Neuronal stem cell (in vitro differentiated cells): Measurements from ENCODE around the gene ZWILCH.
A peak's percentile ranks its signal among the peaks of the same experiment; 100 is the strongest.
"Not testable (repeated sequence)": the region's sequence is repeated elsewhere in the genome, so short reads cannot be mapped to it uniquely, and the experiment has no call there.

Experiments
- DNase-seq: peaks from one replicate; pipeline ENCODE4 v3.0.0-alpha.2; 2013; ENCODE audit warnings: low spot score
- H2AFZ ChIP-seq: one replicate; pipeline ENCODE4 v1.6.1; 2013; ENCODE audit warnings: mild to moderate bottlenecking, low read length, inconsistent platforms
- H2AK5ac ChIP-seq: 2 replicates; pipeline ENCODE4 v1.6.1; 2013; ENCODE audit warnings: low read depth, mild to moderate bottlenecking, inconsistent platforms, low read length, moderate library complexity, mixed read lengths
- H2BK120ac ChIP-seq: 2 replicates; pipeline ENCODE4 v1.6.1; 2013; ENCODE audit warnings: low read depth, mild to moderate bottlenecking, inconsistent platforms, low read length, moderate library complexity, mixed read lengths
- H2BK12ac ChIP-seq: one replicate; pipeline ENCODE4 v1.6.1; 2013; ENCODE audit warnings: low read length, inconsistent platforms
- H2BK15ac ChIP-seq: 2 replicates; pipeline ENCODE4 v1.6.1; 2013; ENCODE audit warnings: mild to moderate bottlenecking, low read length, inconsistent platforms, mixed read lengths
- H2BK5ac ChIP-seq: one replicate; pipeline ENCODE4 v1.6.1; 2013; ENCODE audit warnings: inconsistent platforms, mild to moderate bottlenecking, low read length, moderate library complexity
- H3K14ac ChIP-seq: one replicate; pipeline ENCODE4 v1.6.1; 2013; ENCODE audit warnings: low read length, inconsistent platforms
- H3K18ac ChIP-seq: 2 replicates; pipeline ENCODE4 v1.6.1; 2013; ENCODE audit warnings: low read length, inconsistent platforms
- H3K23ac ChIP-seq: 2 replicates; pipeline ENCODE4 v1.6.1; 2013; ENCODE audit warnings: low read depth, mild to moderate bottlenecking, mixed read lengths, low read length, inconsistent platforms; ENCODE audit not compliant: poor library complexity
- H3K27ac ChIP-seq: replicated peaks from 3 replicates; pipeline ENCODE4 v1.5.1; 2013; ENCODE audit warnings: low read length, inconsistent platforms
- H3K27me3 ChIP-seq, 3 experiments: 2 replicates each; pipeline ENCODE4 v1.6.1; 2013; ENCODE audit warnings: low read length in 3 of 3, mild to moderate bottlenecking in 2 of 3, inconsistent platforms in 1 of 3, low read depth in 1 of 3, mixed read lengths in 1 of 3, moderate library complexity in 1 of 3; ENCODE audit not compliant: control insufficient read depth in 3 of 3, insufficient read depth in 3 of 3
- H3K36me3 ChIP-seq, 2 donors: replicated peaks in 1 of 2; 2 replicates each; pipeline ENCODE4 v1.6.1; 2013; ENCODE audit warnings: low read length in 2 of 2; ENCODE audit not compliant: control insufficient read depth in 2 of 2, insufficient read depth in 2 of 2
- H3K4ac ChIP-seq: 2 replicates; pipeline ENCODE4 v1.6.1; 2013; ENCODE audit warnings: inconsistent platforms, mild to moderate bottlenecking, low read length, moderate library complexity
- H3K4me1 ChIP-seq, 2 donors: 1 replicate in 1 of 2; 2 replicates in 1 of 2; pipeline ENCODE4 v1.6.1; 2013; ENCODE audit warnings: low read length in 2 of 2, low read depth in 1 of 2; ENCODE audit not compliant: control insufficient read depth in 2 of 2, insufficient read depth in 1 of 2
- H3K4me2 ChIP-seq: one replicate; pipeline ENCODE4 v1.6.1; 2013; ENCODE audit warnings: mild to moderate bottlenecking, low read length, inconsistent platforms; ENCODE audit not compliant: insufficient read depth, poor library complexity, severe bottlenecking
- H3K4me3 ChIP-seq, 2 donors: 2 replicates each; pipeline ENCODE4 v1.5.1; 2013; ENCODE audit warnings: low read length in 2 of 2, mild to moderate bottlenecking in 2 of 2, inconsistent platforms in 1 of 2, moderate library complexity in 1 of 2
- H3K79me1 ChIP-seq: one replicate; pipeline ENCODE4 v1.6.1; 2013; ENCODE audit warnings: low read depth, mild to moderate bottlenecking, inconsistent platforms, low read length, moderate library complexity
- H3K9ac ChIP-seq: one replicate; pipeline ENCODE4 v1.6.1; 2013; ENCODE audit warnings: mild to moderate bottlenecking, low read depth, low read length, inconsistent platforms; ENCODE audit not compliant: poor library complexity
- H3K9me3 ChIP-seq, 2 donors: replicated peaks in 1 of 2; 2 replicates each; pipeline versions ENCODE3 to v1.6.1; 2013; ENCODE audit warnings: low read length in 2 of 2, mild to moderate bottlenecking in 2 of 2, inconsistent platforms in 1 of 2, low read depth in 1 of 2, mixed read lengths in 1 of 2, moderate library complexity in 1 of 2; ENCODE audit not compliant: control insufficient read depth in 2 of 2, insufficient read depth in 1 of 2
- H4K8ac ChIP-seq: one replicate; pipeline ENCODE4 v1.6.1; 2013; ENCODE audit warnings: low read depth, mild to moderate bottlenecking, inconsistent platforms, low read length, moderate library complexity
- H4K91ac ChIP-seq: one replicate; pipeline ENCODE4 v1.6.1; 2013; ENCODE audit warnings: low read length, low read depth, mild to moderate bottlenecking, inconsistent platforms; ENCODE audit not compliant: poor library complexity
- WGBS, 2 donors: extraction: QIAGEN DNeasy Blood & Tissue Kit; methylation state at CpG; one replicate each; pipeline ENCODE4 v1.1.7; 2013; ENCODE audit warnings: missing lambda C conversion rate in 2 of 2, mixed read lengths in 1 of 2; ENCODE audit not compliant: insufficient read length in 2 of 2, insufficient replicate concordance in 1 of 2; ENCODE audit errors: extremely low coverage in 2 of 2; 5-methylcytosine and 5-hydroxymethylcytosine counted together

ZWILCH gene

DNA sequence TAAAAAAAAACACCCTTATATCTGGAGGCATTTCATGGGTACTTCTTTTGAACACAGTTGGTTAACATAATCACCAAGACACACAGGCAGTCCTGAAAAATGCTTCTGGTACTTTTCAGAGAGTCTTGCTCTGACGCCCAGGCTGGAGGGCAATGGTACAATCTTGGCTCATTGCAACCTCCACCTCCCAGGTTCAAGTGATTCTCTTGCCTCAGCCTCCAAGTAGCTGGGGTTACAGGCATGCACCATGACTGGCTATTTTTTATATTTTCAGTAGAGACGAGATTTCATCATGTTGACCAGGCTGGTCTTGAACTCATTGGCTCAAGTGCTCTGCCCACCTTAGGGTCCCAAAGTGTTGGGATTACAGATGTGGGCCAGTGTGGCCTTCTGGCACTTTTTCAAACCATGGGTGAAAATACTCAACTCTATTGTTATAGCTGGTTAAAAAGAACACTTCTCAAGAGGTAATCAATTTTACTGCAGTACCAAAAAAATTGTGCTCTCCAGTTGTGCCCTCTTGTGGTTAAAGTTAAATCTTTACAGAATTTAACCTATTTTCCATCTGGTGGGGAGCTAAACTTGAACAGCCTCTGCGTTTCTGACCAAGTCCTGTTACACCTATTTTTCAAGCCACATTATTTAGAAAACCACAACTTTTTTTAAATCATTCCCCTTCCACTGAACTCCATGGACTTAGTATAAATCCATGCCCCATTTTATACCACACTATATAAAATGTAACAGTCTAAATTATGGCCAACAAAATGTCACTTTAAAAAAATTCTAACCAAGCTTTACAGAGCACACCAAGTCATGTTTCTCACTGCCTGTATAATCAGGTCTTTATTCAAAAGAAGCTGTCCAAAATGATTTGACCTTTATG is 6.4 kb upstream of the ZWILCH start:
- Histone ChIP-seq H3K9me3 (no peaks in the 10 kb centered on the region), H3K4me3 (no peak overlapping the region), H3K79me1 (peaks cover 4% of the 10 kb centered on the region), H4K8ac (no peak overlapping the region), H3K14ac (no peak overlapping the region), H2BK120ac (no peak overlapping the region), H4K91ac (no peak overlapping the region), H2BK5ac (no peak overlapping the region), H2BK12ac (no peak overlapping the region), H3K4me1 (peaks cover 6 to 18% of the 10 kb centered on the region in 2 donors), H3K23ac (no peak overlapping the region), H3K9ac (no peak overlapping the region), H2BK15ac (no peak overlapping the region), H2AK5ac (no peak overlapping the region), H2AFZ (no peak overlapping the region), H3K18ac (no peak overlapping the region), H3K27ac (no peak overlapping the region), H3K27me3 (no peaks in the 10 kb centered on the region), H3K4ac (no peak overlapping the region), H3K4me2 (no peak overlapping the region), H3K36me3 (peaks cover 34 to 91% of the 10 kb centered on the region in 2 donors)
- no peak for DNase-seq
- no CpG with 5 or more reads among the region's 3 CpGs for WGBS, 2 donors

DNA sequence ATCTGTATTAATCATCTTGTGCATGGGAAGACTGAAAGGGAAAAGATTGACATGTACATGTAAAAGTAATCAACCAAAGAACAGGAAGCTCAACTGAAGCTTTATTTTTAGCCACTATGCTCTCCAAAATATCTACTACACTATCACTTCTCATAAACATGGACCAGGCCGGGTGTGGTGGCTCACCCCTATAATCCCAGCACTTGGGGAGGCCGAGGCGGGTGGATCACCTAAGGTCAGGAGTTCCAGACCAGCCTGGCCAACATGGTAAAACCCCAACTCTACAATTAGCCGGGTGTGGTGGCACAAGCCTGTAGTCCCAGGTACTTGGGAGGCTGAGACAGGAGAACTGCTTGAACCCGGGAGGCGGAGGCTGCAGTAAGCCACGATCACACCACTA is 4.8 kb upstream of the ZWILCH start:
- peaks cover 6 to 18% of the 10 kb centered on the region in 2 donors for H3K4me1 ChIP-seq
- WGBS, 2 donors = no CpG with 5 or more reads among the region's 7 CpGs
- H3K9ac ChIP-seq, H4K91ac ChIP-seq, H2BK120ac ChIP-seq, H3K4ac ChIP-seq, H3K27ac ChIP-seq, H3K4me3 ChIP-seq, H2BK15ac ChIP-seq, H3K9me3 ChIP-seq, H2AFZ ChIP-seq, H2BK12ac ChIP-seq, H2BK5ac ChIP-seq, H3K14ac ChIP-seq, H3K79me1 ChIP-seq, H3K23ac ChIP-seq, DNase-seq, H3K4me2 ChIP-seq, H2AK5ac ChIP-seq, H3K27me3 ChIP-seq, H4K8ac ChIP-seq, H3K18ac ChIP-seq: not testable (repeated sequence)
- peaks cover 31 to 76% of the 10 kb centered on the region in 2 donors for H3K36me3 ChIP-seq

DNA sequence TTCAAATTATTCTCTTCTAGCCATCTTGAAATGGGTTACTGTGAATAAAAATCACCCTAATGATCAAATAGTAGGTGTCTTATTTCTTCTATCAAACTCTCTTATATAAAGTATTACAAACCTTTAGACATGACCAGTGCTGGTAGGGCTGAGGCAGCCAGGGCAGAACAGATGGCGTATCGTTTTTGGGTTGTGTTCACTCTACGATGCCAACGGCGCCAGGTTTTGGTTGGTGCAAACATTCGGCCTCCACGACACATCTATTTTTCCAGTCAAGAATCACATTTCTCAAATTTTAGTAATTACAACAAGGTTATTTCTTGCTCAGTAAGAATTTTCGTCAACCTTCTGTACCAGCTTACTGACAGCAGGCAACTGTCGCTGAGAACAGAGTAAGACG is 2.6 kb upstream of the ZWILCH start:
- no peak overlapping the region for H4K91ac ChIP-seq
- no peak overlapping the region for H3K18ac ChIP-seq
- no peak overlapping the region for H2BK120ac ChIP-seq
- no peak overlapping the region for H3K14ac ChIP-seq
- no peak overlapping the region for H2BK15ac ChIP-seq
- H3K4me1 ChIP-seq = peaks cover 4 to 12% of the 10 kb centered on the region in 2 donors
- H3K4me2 ChIP-seq = no peak overlapping the region
- H3K4me3 ChIP-seq = peak overlapping the region in 1 of 2 donors; percentile 9
- no peak overlapping the region for H3K27ac ChIP-seq
- no peak overlapping the region for H3K4ac ChIP-seq
- no peaks in the 10 kb centered on the region for H3K79me1 ChIP-seq
- H2AK5ac ChIP-seq = no peak overlapping the region
- H4K8ac ChIP-seq = no peak overlapping the region
- no peak for DNase-seq
- no CpG with 5 or more reads among the region's 10 CpGs for WGBS, 2 donors
- H3K9ac ChIP-seq = no peak overlapping the region
- H2BK5ac ChIP-seq = no peak overlapping the region
- H3K9me3 ChIP-seq = no peaks in the 10 kb centered on the region
- H3K27me3 ChIP-seq = no peaks in the 10 kb centered on the region
- no peak overlapping the region for H2BK12ac ChIP-seq
- H2AFZ ChIP-seq = no peak overlapping the region
- H3K23ac ChIP-seq = no peak overlapping the region
- H3K36me3 ChIP-seq = peaks cover 31 to 61% of the 10 kb centered on the region in 2 donors

DNA sequence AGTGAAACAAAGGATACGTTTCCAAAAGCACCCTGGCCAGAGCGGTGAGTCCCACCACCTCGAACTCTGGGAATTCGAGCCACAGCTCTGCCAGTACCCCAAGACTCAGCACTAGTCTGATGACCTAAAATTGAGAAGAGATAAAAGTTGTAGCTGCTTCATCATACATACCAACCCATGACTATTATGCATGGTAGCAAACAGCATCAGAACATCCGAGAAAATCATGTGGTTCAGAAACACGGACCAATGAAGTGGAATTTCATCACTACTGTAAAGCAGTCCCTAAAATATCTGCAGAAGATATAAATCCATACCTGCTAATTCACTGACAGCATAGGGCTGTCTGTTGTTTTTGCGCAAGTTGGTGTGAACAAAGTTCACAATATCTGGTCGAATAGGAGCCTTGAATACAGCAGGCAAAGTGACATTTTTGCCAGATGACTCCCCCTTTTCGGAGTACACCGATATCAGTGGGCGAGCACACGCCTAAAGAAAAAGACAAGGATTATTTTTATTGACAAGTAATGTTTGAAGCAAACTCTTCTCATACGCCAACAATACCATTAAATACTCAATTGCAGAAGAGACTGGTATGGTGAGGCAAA is 2.0 kb upstream of the ZWILCH start:
- Histone ChIP-seq H3K4me2 (peak overlapping the region; percentile 26), H3K4me3 (peak overlapping the region in 1 of 2 donors; percentile 81), H3K4me1 (peaks cover 4 to 12% of the 10 kb centered on the region in 2 donors), H3K36me3 (peaks cover 31 to 57% of the 10 kb centered on the region in 2 donors)
- no CpG with 5 or more reads among the region's 13 CpGs for WGBS, 2 donors
- H2AFZ ChIP-seq, H3K9ac ChIP-seq, H3K18ac ChIP-seq, H2BK5ac ChIP-seq, H3K9me3 ChIP-seq, H3K14ac ChIP-seq, H2BK120ac ChIP-seq, H4K91ac ChIP-seq, H3K4ac ChIP-seq, H3K79me1 ChIP-seq, H3K27ac ChIP-seq, H2BK12ac ChIP-seq, H3K23ac ChIP-seq, H2AK5ac ChIP-seq, H4K8ac ChIP-seq, DNase-seq, H3K27me3 ChIP-seq, H2BK15ac ChIP-seq: not testable (repeated sequence)
